HG03342 (cell line): ENCODE results near the gene ACKR2.
A peak's percentile ranks its signal among the peaks of the same experiment; 100 is the strongest.

ENCODE experiments used
- ATAC-seq: cut with Tn5 transposase; IDR thresholded peaks from one replicate; pipeline ENCODE4 v1.9.1; 2021; ENCODE audit warnings: mild to moderate bottlenecking, moderate library complexity; ENCODE audit not compliant: unreplicated experiment

The ACKR2 gene

GRCh38 chr3:42829083-42829627 is 19.9 kb downstream of the ACKR2 start:
- ATAC-seq, result no peak

GRCh38 chr3:42829628-42830436 is 20.6 kb downstream of the ACKR2 start:
- ATAC-seq, result no peak

GRCh38 chr3:42830437-42831320 is 21.4 kb downstream of the ACKR2 start:
- no peak for ATAC-seq

DNA sequence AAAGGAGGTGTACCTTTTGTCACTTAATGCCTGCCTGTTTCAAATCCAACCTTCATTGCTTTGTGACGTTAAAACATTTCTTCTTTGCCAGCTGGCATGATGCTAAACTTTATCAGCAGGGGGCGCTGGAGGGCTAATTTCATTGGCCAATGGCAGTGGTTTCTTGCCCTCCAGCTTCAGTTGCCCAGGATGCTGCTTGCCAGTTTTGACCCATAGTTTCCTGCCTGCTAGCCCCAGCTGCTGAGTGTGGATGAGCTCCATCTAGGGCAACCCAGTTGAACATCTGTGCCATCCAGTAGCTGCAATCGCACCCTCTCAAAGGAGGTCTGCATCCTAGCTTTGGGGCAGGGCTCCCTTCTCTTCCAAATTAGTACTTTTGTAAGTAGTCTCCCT is 22.1 kb downstream of the ACKR2 start:
- peak; percentile 68 for ATAC-seq

- no peak for ATAC-seq
Observed at GRCh38 chr3:42836150-42837123, 27.2 kb downstream of the ACKR2 start.

GRCh38 chr3:42838571-42838970 is 29.3 kb downstream of the ACKR2 start:
- ATAC-seq, result no peak

GRCh38 chr3:42839616-42840015 is 30.4 kb downstream of the ACKR2 start:
- ATAC-seq, result peak; percentile 93

GRCh38 chr3:42841332-42841731 is 32.1 kb downstream of the ACKR2 start:
- ATAC-seq, result no peak

DNA sequence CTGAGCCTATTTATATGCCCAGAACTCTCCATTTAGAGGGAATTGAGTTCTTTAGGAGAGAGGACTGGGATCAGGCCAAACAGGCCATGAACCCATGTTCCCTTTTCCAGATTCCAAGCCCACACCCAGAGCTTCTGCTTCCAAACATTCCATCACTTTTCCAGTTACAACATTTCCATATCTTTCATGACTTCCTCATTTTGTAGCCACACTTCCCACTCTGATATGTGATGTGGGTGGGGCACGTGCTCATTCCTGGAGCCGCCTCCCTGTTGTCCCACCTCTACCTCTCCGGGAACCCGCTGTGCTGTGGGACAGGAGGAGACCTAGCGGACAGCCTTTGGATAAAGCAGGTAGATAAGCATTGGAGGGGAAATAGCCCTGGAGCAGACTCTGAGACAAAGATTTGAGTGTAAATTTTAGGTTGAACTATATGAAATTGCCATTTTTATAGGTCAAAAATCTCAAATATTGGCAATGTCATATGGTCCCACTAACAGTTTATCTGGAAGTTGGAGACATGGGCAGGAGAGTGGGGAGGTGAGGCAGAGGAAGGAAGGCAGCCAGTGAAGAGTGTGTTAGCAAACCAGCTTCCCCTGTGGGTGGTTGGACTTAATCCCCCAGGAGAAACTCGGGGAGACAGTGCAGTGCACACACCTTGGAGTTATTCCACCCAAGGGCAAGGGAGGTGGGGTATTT is 34.6 kb downstream of the ACKR2 start:
- ATAC-seq, result no peak

DNA sequence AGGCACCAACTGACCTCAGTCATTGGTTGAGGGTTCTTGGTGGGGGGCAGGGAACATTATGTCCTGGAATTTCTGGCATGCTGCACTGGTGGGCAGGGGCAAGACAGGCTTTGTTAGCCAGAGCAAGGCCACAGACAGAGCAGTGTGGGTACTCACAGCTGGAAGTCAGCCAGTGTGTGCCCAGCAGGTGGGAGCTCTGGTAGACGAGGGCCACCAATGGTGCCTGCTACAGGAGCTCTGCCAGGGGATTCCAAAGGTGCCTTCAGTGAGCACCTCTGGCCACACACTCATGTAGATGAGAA is 35.1 kb downstream of the ACKR2 start:
- no peak for ATAC-seq

GRCh38 chr3:42844815-42845214 is 35.6 kb downstream of the ACKR2 start:
- ATAC-seq, result no peak

DNA sequence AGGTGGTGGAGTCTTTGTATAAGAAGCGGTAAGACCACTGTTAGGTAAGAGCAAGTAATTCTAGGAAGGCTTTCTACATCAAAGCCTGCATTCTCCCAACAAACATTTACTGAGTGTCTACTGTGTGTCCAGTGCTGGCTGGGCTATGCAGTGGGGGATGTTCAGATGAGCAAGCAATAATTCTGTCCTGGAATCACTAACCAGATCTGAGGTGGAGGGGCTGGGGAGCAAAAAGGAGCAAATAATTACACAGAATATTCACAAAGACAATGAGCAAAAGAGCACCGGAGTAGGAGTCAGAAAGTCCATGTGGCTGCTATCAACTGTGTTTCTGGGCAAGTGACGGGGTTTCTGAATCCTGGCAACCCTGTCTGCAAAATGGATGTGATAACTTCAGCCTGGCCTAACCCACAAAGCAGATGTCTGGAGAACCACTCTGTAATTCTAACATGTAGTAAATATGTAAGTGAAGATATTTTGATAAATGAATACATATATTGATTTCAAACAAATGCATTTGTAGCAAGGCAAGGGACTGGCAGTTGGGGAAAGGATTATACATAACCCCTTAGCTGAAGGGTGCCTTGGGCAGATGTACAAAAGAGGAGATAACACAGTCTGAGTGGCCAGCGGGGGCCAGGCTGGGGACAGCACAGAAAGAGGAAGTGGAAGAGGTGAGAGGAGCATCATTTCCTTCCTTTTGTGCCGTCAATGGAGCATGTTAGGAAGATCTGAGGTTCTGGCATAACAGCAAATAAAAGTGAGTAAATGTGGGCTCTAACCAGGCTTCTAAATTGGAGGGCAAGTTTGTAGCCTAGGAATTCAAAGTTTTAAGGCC is 37.7 kb downstream of the ACKR2 start:
- ATAC-seq, result no peak

GRCh38 chr3:42847731-42848130 is 38.5 kb downstream of the ACKR2 start:
- no peak for ATAC-seq

DNA sequence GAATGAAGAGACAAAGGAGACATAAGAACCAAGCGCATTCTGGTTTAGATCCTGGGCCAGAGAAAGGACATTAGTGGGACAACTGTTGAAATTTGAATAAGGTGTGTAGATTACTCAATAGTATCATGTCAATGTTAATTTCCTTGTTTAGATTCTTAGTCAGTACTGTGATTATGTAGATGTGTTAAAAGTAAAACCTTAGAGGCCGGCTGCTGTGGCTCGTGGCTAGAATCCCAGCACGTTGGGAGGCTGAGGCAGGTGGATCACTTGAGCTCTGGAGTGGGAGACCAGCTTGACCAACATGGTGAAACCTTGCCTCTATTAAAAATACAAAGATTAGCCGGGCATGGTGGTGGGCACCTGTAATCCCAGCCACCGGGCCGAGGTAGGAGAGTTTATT is 39.8 kb downstream of the ACKR2 start:
- ATAC-seq, result no peak

- no peak for ATAC-seq
Observed at GRCh38 chr3:42850263-42850662, 41.0 kb downstream of the ACKR2 start.

GRCh38 chr3:42851228-42851834 is 42.1 kb downstream of the ACKR2 start:
- no peak for ATAC-seq

DNA sequence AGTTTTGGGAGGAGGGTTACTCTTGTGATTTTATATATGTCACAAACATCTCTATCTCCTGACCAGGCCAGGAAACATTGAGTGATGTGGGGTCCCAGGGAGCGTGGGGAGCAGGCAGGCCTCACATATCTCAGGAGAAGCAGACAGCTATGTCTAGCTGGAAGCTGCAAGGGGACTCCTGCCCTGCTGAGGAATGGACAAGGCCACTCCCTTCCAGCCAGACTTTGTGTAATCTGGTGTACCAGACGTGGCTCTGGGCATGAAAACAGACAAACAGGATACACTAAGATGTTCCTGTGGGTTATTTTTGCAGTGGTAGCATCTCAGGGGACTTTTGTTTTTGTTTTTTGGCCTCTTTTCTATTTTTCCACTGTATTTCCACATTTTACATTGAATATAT is 43.2 kb downstream of the ACKR2 start:
- no peak for ATAC-seq

DNA sequence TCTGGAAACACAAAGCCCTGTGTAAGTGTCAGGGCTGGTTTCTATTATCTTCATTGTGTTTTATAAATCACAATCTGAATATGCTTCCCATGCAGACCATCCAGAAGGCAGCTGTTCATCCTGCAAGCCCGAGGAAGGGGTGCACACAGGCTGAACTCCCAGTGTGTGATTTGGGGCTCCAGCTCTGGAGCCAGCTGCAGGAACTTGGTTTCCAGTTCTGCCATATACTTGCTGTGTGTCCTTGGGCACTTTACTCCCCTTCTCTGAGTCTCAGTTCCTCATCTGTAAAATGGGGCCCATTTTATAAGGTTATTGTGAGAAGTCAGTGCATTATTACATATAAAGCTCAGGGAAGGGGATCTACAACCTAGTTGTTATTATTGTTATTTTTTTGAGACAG is 43.8 kb downstream of the ACKR2 start:
- ATAC-seq, result no peak

GRCh38 chr3:42853739-42854302 is 44.6 kb downstream of the ACKR2 start:
- ATAC-seq, result no peak
